T-helper 9 cell (primary cell): ENCODE data around the gene IDI1.
"Not testable (repeated sequence)": the region's sequence is repeated elsewhere in the genome, so short reads cannot be mapped to it uniquely, and the experiment has no call there.

Experiments used
- DNase-seq: peaks from one replicate; pipeline ENCODE4 v3.0.0-alpha.2; 2020
- total RNA-seq, 2 donors: gene quantifications; one replicate each; lab custom pipeline; 2026; lab: John Stamatoyannopoulos, UW

The IDI1 gene
- 101 to 259 reads per million in 2 donors for total RNA-seq

DNA sequence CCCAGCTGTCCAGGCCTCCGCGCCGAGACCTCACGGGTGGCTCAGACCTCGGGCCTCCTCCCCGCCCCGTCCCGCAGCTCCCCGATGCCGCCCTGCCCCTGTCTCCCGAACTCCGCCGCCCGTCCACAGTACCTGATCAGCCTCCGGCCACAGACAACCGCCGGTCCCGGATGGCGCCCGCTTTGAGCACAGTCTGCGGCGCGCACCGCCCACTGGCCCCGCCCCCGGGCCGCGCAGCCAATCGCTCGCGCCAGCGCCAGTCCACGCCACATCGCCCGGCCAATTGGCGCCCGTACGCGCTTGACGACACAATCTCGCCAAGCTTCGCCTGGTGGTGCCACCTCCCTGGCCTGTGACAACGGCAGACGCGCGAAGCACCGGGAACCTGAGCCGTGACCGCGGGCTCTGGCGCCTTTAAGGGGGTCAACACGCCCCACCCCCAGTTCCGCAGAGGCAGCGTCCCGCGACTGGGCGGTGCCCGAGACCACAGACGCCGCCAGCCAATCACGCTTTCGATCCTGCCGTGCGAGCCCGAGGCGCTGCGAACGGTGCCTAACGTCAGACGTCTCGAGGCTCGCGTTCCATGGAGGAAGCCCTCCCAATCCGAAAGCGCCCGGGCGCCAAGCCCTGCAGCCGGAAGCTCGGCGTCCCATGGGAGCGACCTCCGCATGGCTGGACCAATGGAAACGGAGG, at the start of gene IDI1:
Gene IDI1, minus strand, starts transcription at position 388 of the 693 bp plus-strand sequence. Its CDS starts 116 bp downstream, at position 272.
- peak; percentile 94 for DNase-seq

DNA sequence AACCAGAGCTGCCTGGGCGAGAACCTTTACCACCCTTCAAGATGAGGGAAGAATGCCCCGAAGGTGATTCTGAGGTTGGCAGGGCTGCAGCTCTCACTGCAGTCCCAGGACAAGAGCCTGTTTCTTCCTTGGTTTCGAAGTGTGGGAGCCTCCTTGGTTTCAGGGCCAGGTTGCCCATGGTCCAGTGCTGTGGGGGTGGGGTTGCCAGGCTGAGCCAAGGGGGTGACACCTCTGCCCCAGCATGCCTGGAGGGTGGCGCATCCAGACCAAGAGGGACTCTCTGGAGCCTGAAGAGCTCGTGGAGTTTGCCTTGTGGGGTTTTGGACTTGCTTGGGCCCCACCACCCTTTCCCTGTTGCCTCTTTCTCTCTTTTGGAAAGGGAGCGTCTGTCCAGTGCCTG, 48.5 kb upstream of the IDI1 start:
- no peak for DNase-seq

DNA sequence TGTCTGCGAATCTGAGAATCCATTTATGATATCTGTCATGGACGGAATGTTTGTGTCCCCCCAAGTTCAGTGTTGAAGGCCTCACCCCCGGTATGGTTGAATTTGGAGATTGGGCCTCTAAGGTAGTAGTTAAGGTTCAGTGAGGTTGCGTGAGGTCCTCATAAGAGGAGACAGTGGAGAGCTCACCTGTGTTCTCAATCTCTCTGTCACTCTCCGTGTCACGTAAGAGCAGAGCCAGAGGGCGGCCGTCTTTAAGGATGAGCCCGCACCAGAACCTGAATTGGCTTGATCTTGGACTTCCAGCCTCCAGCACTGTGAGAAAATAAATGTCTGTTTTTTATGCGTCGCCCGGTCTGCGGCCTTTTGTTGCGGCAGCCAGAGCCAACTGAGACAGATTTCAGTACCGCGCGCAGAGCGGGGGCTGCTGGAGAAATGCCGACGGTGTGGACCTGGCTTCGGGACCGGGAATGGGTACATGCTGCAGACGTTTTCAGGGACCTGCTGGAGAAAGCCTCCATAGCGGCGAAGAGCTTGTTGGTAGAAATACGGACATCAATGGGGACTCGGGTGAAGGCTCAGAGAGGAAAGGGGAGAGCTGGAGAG, 47.5 kb upstream of the IDI1 start:
- DNase-seq: no peak

DNA sequence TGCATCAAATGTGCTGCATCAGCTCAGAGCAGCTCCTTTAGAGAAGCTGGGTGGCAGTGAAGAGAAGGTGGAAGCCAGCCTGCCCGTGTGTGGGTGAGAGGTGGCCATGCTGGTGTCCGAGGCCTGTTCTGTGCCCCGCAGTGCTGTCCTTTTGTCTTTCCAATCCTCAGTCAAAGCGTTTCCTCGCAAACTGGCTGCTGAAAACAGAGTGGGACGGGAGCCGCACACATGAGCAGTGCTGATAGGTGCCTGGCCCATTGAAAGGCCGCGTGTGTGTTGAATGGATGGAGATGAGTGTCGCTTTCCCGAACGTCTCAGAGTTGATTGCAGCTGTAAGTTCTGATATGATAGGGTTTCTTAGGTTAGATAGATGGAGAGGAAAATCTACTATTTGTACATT, 46.6 kb upstream of the IDI1 start:
- DNase-seq: no peak

DNA sequence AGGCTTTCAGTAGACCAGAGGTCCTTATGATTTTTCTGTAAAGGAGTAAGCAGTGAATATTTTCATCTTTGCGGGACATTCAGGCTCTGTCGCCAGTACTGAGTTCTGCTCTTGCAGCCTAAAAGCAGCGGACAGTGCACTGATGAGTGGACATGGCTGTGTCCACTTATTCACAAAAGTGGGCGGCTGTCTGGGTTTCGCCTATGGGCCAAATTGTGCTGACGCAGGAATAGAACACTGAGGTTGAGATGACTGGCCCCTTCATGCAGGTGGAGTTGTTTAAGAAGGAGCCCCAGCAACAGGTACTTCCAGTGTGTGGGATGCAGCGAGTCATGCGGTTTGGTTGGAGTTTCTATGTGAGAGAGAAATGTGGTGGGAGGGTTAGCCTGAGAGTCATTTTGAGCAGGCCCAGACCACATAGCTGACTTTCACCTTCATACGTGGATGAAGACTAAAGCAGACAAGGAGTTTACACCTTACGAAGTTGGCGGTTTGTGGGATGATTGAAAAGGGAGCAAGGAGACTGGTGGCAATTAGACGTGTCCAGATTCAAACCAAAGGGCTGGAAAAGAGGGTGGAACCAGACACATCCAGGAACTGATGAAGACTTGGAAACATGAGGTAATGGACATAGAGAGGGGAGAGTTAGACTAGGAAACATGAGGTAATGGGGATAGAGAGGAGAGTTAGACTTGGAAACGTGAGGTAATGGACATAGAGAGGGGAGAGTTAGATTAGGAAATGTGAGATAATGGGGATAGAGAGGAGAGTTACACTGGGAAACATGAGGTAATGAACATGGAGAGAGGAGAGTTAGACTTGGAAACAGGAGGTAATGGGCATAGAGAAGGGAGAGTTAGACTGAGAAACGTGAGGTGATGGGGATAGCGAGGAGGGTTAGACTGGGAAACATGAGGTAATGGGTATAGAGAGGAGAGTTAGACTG, 45.5 kb upstream of the IDI1 start:
- DNase-seq: no peak

DNA sequence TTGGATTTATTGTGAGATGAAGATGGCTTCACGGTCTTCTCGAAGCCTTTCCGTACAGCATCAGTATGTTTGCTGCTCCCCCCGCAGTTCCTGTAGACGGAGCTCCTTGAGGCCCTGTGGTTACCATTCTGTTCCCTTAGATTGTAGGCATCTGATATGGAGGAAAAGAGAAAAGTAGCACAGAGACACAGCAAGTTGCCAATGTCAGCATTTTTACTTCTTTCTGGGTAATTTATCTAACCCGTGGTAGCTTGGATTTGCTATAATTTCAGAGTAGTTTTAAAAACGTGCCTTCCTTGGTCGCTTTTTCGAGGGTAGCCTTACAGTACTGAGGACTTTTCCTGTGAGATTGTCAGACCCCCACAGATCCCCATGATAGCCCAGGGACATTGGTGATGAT, 44.8 kb upstream of the IDI1 start:
- no peak for DNase-seq

DNA sequence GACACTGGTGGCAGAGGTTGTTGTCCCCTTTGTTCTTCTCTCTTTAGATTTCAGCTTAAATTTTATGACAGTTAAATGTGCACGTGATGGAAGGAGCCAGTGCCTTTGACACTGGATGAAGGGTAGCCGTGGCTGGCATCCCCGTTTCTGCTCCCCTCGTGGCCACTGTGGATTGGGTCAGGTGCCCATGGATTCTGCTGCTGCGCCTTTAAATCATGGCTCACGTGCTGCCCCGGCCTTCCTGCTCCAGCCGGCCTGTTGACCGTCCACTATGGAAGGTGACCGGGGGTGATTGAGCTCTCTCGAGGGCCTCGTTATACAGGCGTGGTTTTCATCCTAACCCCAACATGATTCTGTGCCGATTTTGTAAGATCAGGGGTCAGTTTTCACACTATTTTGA, 41.8 kb upstream of the IDI1 start:
- DNase-seq: no peak

DNA sequence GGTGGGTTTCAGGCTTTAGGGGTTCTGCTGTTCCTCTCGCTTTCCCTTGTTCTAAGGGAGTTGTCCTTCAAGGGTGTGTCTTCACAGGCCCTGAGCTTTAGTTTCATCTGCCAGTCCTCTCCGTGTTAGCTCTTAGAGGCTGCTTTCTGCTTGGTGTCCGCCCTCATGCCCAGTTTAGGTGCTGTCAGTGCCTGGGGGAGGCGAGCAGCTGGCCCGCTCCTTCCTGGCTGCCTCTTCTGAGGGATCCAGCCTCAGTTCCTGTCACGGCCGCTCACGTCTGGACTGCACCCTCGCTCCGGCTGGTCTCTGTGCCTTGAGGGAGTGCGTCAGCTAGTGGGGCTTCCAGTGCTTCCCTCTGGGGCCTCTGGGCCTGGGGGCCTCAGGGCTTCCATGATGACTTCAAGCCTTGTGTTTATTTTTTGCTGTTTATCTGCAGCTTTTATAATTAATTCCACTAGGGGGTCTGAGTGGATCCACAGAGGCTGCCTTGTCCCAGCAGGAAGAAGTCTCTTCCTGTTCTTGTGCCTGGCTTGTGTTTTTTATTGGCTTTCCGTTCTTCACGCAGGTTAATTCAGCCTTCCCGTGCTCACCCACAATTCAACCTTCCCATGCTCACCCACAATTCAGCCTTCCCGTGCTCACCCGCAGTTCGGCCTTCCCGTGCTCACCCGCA, 40.2 kb upstream of the IDI1 start:
- no peak for DNase-seq

DNA sequence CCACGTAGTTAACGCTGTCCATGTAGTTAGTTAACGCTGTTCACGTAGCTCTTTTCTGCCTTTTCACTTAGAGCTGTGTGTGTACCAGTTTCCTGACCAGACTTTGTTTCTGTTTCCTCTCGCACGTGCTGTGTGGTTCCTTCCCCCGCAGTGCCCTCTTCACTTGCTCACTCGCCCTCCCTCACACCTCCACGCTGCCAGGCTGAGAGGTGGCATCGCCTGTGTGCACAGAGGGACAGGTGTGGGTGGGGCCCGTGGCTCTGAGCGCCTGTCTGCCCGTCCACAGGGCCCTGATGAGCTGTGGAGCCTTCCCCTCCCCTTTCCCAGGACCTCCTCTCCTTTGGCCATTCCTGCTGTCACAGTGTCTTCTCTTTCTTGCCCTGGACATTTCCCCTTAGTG, 37.9 kb upstream of the IDI1 start:
- no peak for DNase-seq

DNA sequence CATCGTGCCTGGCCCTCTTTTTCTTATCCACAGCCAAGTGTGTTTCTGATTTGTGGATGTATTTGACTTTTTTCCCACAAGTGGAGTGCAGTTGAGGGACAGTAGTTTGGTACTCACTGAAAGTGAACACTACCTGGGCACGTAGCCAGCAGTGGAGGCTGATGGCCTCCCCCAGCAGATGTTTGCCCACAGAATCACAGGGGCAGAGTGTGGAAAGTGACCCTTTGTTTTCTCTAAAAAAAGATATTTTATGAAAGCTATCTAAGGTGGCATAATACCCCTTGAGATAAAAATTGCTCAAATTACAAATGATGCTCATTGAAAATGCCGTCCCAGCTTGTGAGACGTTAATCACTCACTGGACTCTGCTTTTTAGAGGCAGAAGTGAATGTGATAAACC, 36.3 kb upstream of the IDI1 start:
- no peak for DNase-seq

DNA sequence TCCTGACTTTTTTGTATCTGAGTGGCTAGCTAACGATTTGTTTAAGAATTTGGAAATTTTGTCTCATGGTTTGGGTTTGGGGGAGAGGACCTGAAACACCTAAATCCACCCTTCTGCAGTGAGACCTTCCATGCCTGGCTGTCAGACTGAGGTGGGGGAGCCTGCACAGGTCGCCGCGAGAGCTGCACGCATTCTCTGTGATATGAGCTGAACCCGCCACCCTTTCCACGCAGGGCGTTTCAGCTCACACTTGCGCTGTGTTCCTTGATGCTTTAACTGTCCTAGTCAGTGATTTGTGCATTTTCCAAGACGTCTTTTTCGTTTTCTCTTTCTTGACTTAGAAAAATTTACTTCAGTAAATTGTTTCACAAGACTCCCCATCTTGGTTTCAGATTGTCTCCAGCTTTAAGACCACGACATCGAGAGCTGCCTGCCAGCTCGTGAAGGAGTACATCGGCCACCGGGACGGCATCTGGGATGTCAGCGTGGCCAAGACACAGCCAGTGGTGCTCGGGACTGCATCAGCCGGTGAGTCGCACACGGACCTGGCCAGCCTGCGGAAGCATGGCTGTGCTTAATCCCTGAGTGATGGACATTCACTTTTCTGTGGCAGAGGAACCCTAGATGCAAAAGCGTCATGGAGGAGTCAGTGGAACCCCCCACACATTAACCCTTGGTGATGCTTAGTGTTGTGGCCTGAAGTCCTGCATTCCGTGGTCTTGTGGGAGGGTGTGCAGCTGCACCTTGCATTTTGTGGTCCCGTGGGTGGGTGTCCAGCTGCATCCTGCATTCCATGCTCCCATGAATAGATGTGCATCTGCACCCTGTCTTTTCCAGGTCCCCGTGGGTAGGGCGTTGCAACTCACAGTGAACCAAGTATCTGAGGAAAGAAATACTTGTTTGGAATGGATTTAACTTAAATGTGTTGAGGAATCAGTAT, 35.4 kb upstream of the IDI1 start:
- DNase-seq: no peak

DNA sequence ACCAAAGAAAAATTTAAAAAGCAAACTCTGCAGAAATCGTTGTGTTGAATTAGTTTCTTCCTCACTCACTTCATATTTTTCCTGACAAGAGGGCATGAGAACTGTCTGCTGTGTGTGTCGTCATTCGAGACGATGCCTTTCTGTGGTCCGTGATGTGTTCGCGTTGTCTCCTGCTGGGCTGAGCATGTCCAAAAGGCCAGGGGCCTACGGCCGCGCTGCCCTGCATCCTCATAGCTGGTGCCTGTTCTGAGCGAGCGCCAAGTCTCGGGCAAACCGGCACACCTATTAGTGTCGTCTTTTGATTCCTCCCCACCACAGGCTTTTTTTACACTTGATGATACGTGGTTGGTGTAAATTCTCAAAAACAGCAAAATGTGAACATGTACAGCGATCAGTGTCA, 34.7 kb upstream of the IDI1 start:
- DNase-seq: no peak

DNA sequence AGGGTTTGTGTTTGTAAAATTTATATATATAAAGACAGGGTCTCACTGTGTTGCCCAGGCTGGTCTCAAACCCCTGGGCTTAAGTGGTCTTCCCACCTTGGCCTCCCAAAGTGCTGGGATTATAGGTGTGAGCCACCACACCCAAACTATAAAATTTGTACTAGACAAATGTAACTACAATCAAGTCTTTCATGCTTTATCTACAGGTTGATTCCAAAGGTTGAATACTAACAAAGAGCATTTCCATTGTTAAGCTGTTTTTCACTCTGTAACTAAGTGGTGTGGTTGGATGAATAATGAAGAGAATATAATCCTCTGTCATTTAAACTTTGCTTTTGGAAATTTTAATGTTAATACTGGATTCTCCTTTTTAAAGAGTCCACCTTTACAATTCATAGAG, 29.7 kb upstream of the IDI1 start:
- DNase-seq: no peak

DNA sequence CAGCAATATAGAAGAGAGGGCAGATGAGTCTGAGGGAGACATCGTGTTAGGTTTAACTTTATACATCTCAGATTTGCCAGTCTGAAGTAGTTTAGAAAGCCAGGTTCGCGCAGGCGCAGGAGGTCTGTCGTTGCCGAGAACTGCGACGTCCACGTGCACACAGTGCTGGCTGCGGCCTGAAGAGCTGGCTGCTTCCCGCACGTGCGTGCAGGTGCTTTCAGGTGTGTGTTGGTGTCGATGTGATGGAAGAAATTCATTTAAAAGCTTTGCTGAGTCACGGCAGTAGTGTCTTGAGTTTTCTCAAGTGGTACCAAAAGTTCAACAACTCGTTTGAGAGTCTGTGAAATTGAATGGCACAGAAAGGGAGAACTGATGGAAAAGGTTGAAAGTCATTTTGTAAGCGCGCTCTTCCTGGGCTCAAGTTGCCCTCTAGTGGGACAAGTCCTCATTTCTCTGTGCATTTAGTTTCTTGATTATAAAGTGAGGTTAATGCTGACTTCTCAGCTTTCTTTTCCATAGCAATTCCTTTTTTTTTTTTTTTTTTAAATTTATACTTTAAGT, 25.9 kb upstream of the IDI1 start:
- no peak for DNase-seq

DNA sequence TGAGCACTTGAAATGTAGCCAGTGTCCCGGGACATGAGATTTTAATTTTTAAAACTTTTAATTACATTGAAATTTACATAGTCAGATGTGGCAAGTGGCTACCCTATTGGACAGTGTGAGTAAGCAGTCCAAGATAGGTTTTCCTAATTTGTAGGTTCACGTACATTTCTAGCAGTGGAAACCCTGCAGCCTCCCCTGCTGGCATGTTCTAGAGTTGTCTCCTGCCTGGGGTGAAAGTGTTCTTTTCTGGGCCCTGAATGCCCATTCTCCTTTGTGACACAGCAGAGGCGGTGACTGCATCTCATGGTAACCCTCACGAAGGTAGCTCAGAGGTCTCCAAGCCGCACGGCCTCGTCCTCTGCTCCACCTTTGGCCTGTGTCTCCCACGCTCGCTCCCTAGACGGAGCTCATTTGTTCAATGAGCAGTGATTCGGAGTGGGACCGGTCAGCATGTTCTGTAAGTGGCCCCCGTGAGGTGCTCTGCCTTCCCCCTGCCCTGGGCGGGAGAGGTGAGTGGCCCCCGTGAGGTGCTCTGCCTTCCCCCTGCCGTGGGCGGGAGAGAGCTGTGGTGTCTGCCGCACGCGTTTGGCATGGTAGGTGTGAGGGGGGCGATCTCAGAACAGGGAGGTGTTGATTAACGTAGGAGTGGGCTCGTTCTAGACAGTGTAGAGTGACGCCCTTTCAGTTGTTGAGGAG, 25.3 kb upstream of the IDI1 start:
- no peak for DNase-seq

DNA sequence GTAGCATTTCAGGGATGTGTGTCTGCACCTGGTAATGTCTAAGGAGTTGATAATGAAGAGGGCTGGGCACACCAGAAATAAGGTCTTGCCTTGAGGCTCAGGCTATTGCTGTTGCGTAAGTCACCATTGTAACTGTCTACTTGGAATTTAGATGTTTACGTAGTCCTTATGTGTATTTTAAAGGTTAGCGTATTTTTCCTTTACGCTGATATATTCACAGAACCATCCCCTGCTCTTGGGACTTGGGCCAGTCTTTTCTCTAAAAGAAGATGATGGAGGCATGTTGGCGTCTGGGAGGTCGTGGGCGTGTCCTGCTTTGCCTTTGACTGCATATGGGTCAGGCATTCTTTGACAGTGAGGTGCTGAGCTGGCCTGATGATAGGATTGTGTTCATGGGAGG, 22.0 kb upstream of the IDI1 start:
- DNase-seq: no peak

DNA sequence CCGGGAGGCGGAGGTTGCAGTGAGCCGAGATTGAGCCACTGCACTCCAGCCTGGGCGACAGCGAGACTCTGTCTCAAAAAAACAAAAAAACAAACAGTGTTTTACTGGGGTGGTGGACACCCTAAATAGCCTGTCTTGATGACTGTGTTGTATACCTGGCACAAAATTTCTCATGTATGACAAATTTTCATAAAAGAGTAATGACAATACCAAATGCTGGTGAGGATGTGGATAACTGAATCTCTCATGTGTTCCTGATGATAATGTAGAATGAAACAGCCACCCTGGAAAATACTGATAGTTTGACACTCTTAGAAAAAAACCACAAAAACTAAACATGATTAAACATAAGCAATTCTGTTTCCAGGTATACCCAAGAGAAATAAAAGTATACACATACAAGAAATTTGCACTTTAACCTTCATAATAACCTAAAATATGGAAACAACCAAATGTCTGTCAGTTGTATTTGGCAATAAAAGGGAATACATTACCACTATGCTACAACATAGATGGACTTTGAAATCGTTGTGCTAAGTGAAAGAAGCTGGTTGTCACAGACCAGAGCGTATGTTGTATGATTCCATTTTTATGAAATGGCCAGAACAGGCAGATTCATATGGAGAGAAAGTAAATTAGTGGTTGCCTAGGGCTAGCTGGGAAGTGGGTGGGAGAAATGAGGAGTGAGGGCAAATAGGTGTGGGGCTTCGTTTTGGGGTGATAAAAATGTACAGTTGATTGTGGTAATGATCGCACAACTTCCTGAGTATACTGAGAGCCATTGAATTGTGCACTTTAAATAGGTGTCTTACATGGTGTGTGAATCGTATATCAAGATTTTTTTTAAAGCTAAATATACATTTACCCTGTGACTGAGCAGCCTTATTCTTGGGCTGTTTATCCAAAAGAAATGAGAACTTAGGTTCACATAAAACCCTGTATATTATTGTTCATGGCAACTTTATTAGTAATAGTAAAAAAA, 19.8 kb upstream of the IDI1 start:
- no peak for DNase-seq

DNA sequence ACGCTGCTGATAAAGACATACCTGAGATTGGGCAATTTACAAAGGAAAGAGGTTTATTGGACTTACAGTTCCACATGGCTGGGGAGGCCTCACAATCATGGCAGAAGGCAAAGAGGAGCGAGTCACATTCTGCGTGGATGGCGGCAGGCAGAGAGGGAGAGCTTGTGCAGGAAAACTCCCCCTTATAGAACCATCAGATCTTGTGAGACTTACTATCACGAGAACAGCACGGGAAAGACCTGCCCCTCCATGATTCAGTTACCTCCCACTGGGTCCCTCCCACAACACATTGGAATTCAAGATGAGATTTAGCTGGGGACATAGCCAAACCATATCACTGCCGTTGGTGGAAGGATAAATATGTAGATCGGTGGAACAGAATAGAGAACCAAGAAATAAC, 17.8 kb upstream of the IDI1 start:
- not testable (repeated sequence) for DNase-seq

DNA sequence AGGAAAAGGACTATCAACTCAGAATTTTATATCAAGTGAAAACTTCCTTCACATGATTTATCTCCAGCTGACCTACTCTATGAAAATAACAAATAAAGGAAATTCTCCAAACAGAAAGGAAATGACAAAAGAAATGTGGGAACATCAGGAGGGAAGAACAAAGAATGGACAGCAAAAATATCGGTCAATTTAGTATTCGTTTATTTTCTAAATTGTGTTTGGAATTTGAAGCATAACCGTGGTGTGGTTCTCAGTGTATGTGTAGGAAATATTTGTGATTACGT, 16.0 kb upstream of the IDI1 start:
- DNase-seq: no peak
